C4-2B (cell line): ENCODE data around the gene CYP2U1.

Experiments used
- H3K27ac ChIP-seq: fragments of 450-650 bp; 2 replicates; pipeline ENCODE4 v1.5.1; 2017
- CTCF ChIP-seq: fragments of 450-650 bp; conservative IDR thresholded peaks from 2 replicates; pipeline ENCODE4 v1.5.1; 2017; ENCODE audit warnings: mild to moderate bottlenecking
- ZFX ChIP-seq: fragments of 450-650 bp; IDR thresholded peaks from 2 replicates; pipeline ENCODE4 v1.6.1; 2017

CYP2U1 gene

GRCh38 chr4:107991945-107992630 lies 60.7 kb downstream of the CYP2U1 start:
- no peak for TF ChIP-seq ZFX
- TF ChIP-seq CTCF: no peak
- H3K27ac ChIP-seq: no peak overlapping the region

- no peak for TF ChIP-seq ZFX
- TF ChIP-seq CTCF: no peak
- H3K27ac ChIP-seq: no peak overlapping the region
These were observed 62.6 kb downstream of the CYP2U1 start for GRCh38 chr4:107993969-107994368.

- TF ChIP-seq ZFX: no peak
- no peak for TF ChIP-seq CTCF
These were observed 63.5 kb downstream of the CYP2U1 start for GRCh38 chr4:107994894-107995293.

GRCh38 chr4:107996949-107997788 lies 65.8 kb downstream of the CYP2U1 start:
- TF ChIP-seq CTCF (no peak), ZFX (no peak)
- H3K27ac ChIP-seq: no peak overlapping the region

More at GRCh38 chr4:107994894-107995293, 63.5 kb downstream of the CYP2U1 start:
- no peak overlapping the region for H3K27ac ChIP-seq

- TF ChIP-seq CTCF (no peak), ZFX (no peak)
- H3K27ac ChIP-seq: no peak overlapping the region
These were observed 66.4 kb downstream of the CYP2U1 start for GRCh38 chr4:107997794-107998193.

GRCh38 chr4:107999932-108000539 lies 68.7 kb downstream of the CYP2U1 start:
- H3K27ac ChIP-seq: no peak overlapping the region

More at GRCh38 chr4:107999932-108000539, 68.7 kb downstream of the CYP2U1 start:
- TF ChIP-seq CTCF (no peak), ZFX (no peak)
